ENCODE results near the gene ADAMTSL4. TPM values are rescaled to one million over a fixed set of nuclear protein-coding genes. Genes with fewer than 3 reads are reported as not detected.
A peak's percentile ranks its signal among the peaks of the same experiment; 100 is the strongest.

The ADAMTSL4 gene
- 100 to 1,000 TPM in 1 of 4 donors, 10 to 100 TPM in 3; 16.2 to 156 (median 20.4) TPM for polyA plus RNA-seq (ENCODE audit: insufficient read length in 4 of 4)

GRCh38 chr1:150548632-150549495 lies at the start of gene ADAMTSL4:
Gene ADAMTSL4 (plus strand): TSS chr1:150549408. CDS start chr1:150552289, 2,881 bp downstream.
- no peak for DNase-seq (ENCODE audit: low read depth in 4 of 4, low spot score in 3 of 4)

DNA sequence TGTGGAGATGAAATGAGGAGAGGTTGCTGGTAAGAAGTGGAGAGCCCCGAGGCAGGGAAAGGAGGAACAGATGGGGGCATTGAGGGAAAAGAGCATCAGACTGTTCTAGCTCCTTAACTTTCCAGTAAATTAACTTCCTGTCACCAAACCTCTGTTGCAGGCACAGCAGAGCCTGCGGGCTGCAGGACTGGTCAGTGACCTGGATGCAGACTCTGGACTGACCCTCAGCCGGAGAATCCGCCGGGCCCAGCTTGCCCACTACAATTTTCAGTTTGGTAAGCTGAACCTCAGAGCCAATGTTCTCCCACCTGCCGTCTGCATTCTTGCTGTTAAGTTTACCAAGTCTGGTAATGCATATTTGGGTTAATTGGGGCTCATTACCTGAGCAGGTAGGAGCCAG lies 43.8 kb upstream of the ADAMTSL4 start:
- DNase-seq (ENCODE audit: low read depth in 4 of 4, low spot score in 3 of 4): no peak

DNA sequence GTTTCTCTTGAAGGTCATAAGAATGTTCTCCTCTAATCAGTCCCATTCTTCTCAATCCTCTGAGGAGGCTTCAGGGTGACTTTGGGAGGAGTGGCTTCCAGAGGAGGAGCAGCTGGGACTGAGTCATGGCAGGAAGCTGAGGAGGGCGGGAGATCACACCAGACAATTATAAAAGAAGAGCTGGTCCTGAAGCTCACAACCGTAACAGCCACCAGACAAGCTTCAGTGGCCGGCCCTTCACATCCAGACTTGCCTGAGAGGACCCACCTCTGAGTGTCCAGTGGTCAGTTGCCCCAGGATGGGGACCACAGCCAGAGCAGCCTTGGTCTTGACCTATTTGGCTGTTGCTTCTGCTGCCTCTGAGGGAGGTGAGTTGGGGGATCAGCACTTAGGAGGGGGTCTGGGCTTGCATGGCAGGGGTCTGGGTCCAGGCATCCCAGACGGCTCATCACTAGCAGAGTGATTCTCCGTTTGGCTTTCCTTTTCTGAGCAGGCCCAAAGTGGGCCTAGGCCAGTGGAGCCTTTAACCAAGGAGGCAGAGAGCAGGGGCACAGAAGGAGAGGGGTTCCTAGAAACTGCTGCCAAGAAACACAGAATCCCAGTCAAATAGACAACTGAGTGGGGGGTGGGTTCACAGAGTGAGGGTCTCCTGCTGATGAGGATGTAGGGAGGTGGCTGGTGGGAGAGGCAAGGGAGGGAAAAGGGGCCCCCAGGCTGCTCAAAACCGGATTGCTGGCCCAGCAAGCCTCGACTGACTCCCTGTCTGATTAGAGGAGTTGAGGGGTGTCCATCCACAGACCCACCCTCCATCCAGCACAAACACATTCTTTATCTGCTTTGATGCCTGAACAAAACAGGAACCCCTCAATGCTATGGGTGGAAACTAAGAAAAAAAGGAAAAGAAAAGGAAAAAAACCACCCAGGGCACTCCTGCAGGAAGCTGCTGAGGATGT lies 41.0 kb upstream of the ADAMTSL4 start, which contains the start of gene ECM1:
ECM1 (plus strand) TSS at position 198 of the 953 bp plus-strand sequence; CDS start at position 299, 101 bp downstream.
- DNase-seq (ENCODE audit: low read depth in 4 of 4, low spot score in 3 of 4): no peak

DNA sequence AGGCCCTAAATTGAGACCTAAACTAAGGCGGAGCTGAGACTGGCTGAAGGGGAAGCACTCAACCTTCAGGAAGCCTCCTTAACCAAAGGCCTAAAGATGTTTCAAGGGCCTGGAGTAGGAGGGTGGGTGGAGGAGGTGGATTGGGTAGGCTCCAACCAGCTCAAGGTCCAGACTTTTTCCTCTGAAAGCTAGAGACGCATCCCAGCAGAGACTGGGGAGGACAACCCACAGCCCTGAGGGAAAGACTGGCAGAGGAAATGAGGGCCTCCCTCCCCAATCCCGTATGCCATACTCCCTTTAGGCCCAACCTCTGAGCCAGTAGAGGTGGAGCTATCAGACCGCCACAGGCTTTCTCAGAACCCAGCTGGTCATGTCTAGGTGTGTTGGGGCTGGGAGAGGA lies 40.2 kb upstream of the ADAMTSL4 start:
- DNase-seq (ENCODE audit: low read depth in 4 of 4, low spot score in 3 of 4): no peak

DNA sequence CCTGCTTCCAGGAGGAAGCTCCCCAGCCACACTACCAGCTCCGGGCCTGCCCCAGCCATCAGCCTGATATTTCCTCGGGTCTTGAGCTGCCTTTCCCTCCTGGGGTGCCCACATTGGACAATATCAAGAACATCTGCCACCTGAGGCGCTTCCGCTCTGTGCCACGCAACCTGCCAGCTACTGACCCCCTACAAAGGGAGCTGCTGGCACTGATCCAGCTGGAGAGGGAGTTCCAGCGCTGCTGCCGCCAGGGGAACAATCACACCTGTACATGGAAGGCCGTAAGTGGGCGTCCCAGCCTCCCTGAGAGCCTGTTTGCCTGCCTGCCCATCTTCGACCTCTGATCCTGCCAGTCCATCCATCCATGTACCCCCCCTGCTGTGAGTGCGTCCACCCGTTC lies 37.7 kb upstream of the ADAMTSL4 start:
- DNase-seq (ENCODE audit: low read depth in 4 of 4, low spot score in 3 of 4): no peak

GRCh38 chr1:150511985-150512660 lies 37.1 kb upstream of the ADAMTSL4 start:
- no peak for DNase-seq (ENCODE audit: low read depth in 4 of 4, low spot score in 3 of 4)

DNA sequence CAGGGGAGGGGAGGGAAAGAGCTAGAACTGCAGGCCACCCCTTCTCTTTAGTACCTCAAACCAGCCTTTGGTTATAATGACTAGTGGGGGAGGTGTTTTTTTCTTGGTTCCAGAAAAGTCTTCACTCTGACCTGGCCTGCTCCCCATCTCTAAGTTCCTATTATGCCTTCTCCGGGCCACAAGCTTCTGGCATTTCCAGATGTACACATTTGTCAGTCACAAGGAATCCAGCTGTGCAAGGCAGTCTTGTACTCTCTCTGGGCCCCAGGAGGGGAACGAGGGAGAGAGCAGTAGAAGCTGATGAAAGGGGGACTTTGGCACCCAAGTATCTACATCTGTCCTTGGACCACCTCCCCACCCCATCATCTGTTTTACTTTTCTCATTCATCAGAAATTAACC lies 36.4 kb upstream of the ADAMTSL4 start:
- DNase-seq (ENCODE audit: low read depth in 4 of 4, low spot score in 3 of 4): no peak

- DNase-seq (ENCODE audit: low read depth in 4 of 4, low spot score in 3 of 4): no peak
Observed at GRCh38 chr1:150513351-150513791, 35.8 kb upstream of the ADAMTSL4 start.

- no peak for DNase-seq (ENCODE audit: low read depth in 4 of 4, low spot score in 3 of 4)
Observed at GRCh38 chr1:150514260-150514659, 34.9 kb upstream of the ADAMTSL4 start.

GRCh38 chr1:150514913-150515327 lies 34.3 kb upstream of the ADAMTSL4 start:
- DNase-seq (ENCODE audit: low read depth in 4 of 4, low spot score in 3 of 4): no peak

DNA sequence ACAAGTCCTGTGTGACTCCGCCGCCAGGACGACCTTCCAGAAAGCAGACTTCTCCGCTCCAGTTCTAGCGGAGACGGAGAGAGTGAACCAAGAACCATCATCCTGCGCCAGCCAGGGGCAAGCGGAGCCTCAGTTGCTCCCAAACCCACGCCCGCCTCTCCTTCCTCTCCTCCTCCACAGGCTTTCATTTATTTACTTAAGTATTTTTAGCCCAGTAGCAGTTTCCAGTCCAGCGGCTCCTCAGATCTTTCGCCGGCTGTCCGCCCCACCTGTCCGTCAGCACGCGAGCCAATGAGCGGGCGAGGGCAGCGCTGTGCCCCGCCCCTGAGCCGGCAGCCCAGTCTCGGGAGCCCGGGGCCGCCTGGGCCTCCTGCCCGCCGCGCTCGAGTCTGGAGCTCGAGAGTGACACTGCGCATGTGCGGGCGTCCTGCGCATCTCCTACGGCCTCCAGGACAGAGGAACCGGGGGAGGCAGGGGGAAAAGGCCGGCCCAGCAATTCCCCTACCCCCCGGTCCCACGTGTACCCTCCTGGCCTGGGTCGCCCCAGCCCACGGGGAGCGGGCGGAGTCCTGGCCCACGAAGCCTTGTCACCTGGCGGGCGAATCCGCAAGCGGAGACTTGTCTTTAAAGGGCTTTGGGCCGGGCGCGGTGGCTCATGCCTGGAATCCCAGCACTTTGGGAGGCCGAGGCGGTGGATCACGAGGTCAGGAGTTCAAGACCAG lies 33.7 kb upstream of the ADAMTSL4 start, which contains the start of gene FALEC:
FALEC (plus strand) TSS at position 425 of the 722 bp plus-strand sequence.
- DNase-seq (ENCODE audit: low read depth in 4 of 4, low spot score in 3 of 4): peak; percentile 84 to 89 (median 88)

- DNase-seq (ENCODE audit: low read depth in 4 of 4, low spot score in 3 of 4): no peak
Observed at GRCh38 chr1:150516050-150516591, 33.1 kb upstream of the ADAMTSL4 start.

DNA sequence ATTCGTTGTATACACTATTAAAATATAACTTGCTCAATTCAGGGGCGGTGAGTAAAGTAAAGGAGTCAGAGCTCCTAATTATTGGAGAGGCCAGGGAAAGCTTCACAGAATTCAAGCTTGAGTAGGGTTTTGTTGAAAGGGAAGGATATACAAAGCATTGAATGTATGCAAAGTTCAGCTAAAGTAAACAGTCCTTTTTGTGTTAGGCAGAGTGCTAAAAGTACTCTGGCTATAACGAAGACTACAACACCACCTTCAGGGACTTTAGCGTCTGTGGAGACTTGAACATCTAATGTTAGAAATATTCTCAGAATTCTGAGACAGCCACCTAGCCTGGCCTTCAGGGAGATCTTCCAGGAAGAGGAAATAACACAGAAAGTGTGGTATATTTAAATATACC lies 32.6 kb upstream of the ADAMTSL4 start:
- no peak for DNase-seq (ENCODE audit: low read depth in 4 of 4, low spot score in 3 of 4)

- no peak for DNase-seq (ENCODE audit: low read depth in 4 of 4, low spot score in 3 of 4)
Observed at GRCh38 chr1:150521196-150521968, 27.8 kb upstream of the ADAMTSL4 start.

GRCh38 chr1:150525348-150525747 lies 23.9 kb upstream of the ADAMTSL4 start:
- no peak for DNase-seq (ENCODE audit: low read depth in 4 of 4, low spot score in 3 of 4)

DNA sequence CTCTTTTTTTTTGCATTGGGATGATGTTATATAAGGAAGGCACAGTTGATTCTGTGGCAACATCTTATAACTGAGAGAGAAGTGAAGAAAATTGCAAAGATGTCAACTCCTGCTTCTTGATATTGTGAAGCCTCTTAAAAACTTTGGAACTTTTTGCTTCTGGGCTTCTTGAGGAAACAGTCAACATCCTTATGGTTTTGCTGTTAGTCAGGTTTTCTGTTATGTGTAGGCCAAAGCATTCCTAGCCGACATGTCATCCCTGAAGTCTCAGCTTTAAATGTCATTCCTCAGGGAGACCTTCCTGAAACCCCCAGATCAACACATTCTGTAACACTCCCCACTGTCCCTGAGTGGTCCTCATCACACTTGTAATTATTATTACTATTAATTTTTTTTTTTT lies 21.0 kb upstream of the ADAMTSL4 start:
- DNase-seq (ENCODE audit: low read depth in 4 of 4, low spot score in 3 of 4): no peak

- DNase-seq (ENCODE audit: low read depth in 4 of 4, low spot score in 3 of 4): no peak
Observed at GRCh38 chr1:150529017-150529416, 20.2 kb upstream of the ADAMTSL4 start.

GRCh38 chr1:150530491-150531159 lies 18.6 kb upstream of the ADAMTSL4 start:
- no peak for DNase-seq (ENCODE audit: low read depth in 4 of 4, low spot score in 3 of 4)
